Stimulated activated CD4-positive, alpha-beta T cell treated with anti-CD3 and anti-CD28 coated beads, Interleukin-1b, Interleukin-23, amount 100 ng/mL, for 1 hour (primary cell): ENCODE data around the gene SLC4A5.

ENCODE experiments used
- DNase-seq, 2 donors: peaks; one replicate each; pipeline ENCODE4 v3.0.0-alpha.2; 2020; ENCODE audit warnings: low read depth in 2 of 2

The SLC4A5 gene

DNA sequence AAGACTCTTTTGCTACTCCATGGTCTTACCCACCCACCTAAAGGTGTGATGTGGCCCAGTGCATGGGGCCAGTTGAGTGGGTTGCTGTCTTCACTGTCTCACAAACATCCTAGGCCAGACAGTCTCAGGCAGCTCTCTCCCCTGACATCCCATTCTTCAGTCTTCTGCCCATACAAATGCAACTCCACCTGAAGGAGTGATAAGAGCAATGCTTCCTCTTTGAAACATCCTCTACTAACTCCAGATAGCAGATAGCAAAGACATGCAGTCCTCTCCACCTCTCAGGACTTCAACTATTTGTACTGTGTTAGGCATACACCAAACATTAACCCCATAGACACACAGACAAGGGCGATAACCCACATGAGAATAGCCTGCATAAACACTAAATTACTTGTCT lies 73.5 kb downstream of the SLC4A5 start:
- DNase-seq, result no peak

DNA sequence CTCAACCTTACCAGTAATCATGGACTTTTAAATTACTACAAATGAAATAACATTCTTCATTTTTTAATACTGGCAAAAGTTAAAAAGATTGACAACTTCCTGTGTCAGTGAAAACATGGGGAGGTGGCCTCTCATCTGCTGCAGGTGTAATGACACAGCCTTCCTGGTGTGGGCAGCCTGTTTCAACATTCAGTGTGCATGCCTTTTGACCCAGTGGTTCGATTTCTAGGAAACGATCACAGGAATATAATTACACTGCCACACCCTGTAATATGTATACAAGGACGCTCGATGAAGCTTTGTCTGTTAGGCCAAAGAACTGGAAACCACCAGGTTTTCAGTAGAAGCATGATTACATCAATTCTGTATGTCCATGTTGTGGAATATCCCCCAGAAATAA lies 76.1 kb downstream of the SLC4A5 start:
- DNase-seq, result peak in 1 of 2 donors; percentile 21

DNA sequence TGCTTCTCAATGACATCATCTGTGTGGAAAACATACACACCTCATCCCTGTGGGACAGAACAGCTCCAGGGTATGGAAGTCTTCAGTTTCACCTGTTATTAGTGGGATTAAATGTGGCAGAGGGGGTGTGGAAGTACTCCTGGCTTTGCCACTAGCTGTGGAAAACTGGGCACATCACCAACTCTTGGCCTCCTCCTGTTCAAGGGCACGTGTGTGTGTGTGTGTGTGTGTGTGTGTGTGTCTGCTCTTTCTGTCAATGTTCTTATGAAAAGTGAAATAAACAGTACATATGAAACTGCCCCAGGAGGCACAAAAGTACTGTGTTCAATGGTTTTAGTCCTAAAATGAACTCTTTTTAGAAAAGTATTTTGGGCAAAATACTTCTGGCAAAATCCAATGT lies 78.9 kb downstream of the SLC4A5 start:
- DNase-seq, result no peak

DNA sequence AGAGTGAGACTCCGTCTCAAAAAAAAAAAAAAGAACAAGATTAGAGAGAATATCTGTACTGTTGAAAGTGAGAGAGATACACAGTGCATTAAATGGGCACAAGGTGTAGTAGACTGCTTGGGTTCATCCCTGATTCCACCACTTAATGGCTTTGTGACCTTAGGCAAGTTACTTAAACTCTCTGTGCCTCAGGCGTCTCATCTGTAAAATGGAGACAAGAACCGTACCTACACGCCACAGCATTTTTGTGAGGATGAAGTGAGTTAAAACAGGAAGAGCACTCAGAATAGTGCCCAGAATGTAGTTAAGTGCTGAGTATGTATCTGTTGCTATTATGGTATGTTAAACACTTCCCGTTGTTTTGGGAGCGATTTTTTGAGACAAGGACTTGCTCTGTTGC lies 80.5 kb downstream of the SLC4A5 start:
- no peak for DNase-seq

DNA sequence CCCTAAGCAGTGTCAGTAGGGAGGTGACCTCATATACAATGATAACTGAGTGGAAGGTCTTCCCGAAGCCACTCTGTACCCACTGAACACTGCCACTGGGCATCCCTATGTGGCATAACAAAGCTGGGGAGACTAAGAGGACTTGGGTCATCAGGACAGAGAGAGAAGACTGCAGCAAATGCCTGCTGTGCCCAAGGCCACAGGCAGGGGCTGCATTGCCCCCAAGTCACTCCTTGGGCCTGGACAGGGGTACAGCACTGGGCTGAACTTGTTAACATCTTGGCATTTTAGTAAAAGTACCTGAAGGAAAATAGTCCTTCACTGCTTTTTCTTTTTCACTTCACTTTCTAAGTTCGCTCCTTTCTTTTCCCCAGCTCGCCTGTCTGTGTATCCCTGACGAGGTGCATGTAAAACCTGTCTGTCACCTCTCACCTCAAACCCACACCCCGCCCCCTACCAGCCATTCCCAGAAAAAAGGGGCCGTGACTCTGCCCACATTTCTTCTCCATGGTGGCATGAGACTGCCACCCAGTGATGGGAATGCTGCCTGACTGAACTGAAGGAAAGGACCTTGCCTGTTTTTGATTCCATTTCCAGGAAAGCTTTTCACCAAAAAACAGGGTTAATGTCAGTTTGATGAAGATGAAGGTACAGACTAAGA lies 81.9 kb downstream of the SLC4A5 start:
- DNase-seq, result no peak

DNA sequence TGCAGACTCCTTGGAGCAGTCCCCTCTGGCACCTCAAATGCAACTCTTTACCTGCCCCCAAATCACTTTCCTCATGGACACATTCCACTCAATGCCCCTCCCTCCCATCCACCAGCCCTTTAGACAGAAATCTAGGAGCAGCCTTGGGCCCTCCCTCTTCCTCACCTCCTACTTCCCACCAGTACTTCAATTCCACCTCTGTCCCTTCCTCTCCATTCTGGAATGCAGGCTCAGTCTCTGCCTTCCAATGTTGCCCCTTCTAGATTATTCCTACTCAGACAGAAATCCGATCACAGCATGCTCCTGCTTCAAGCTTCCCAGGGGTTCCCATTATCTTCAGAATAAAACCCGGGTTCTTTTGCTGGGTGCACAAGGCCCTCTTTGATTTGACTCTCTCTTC lies 82.7 kb downstream of the SLC4A5 start:
- no peak for DNase-seq

DNA sequence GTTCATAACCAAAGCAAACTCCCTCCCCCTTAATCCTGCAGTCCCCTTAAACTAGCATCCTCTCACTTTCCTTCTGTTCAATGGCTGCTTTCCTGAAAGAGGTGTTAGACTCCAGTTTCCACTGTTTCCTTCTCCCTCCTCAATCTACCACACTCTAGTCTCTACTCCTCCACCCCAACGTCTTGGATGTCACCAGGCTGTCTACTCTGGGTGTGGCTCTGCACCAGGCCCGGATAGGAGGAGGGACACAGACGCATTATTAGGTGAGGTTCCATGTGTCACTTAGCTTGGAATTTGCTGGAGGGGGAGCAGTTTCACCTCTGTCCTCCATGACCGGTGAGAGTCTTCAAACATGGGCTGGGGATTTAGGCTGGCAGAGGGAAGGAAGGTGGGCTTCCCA lies 83.5 kb downstream of the SLC4A5 start:
- no peak for DNase-seq

DNA sequence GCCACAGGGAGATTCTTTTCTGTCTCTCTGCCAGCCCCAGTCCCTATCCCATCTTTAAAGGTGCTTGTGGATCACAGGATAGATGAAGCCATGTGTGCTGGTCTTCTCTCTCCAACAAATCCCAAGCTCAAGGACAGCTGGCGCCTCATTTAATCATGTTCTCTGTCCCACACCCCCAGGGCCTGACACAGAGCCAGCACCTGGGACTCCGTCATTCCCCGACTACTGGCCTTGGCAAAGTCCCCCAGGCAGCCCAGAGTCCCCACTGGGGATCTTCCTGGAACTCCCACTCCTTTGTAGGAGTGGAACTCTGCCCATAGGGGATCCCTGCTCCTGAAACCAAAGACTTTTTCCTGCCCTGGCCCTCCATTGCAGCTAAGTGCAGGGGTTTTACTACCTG lies 84.0 kb downstream of the SLC4A5 start:
- no peak for DNase-seq

DNA sequence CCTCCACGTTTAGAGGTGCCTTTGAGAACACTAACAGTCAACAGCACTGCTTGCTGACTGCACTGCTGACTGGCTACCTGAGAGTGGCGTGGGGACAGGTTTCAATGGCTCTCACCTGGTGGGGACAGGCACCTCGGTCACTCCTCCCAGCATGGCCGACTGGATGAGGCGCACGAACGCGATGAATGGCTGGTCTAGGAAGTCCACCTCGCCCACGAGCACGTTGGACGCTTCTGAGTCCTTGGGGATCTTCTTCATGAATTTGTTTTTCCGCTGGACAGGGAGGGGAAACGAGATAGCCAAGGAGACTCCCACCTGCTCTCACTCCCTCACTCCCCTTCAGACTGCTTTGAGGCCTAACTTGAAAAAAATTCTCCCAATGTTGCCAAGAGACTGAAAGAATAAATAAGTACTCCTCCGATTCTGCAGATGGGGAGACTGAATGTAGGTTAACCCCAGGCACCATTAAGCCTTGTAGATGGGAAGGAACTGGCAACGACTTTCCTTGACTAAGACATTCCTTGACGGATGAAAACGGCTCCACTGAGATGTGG lies 87.5 kb downstream of the SLC4A5 start:
- no peak for DNase-seq

DNA sequence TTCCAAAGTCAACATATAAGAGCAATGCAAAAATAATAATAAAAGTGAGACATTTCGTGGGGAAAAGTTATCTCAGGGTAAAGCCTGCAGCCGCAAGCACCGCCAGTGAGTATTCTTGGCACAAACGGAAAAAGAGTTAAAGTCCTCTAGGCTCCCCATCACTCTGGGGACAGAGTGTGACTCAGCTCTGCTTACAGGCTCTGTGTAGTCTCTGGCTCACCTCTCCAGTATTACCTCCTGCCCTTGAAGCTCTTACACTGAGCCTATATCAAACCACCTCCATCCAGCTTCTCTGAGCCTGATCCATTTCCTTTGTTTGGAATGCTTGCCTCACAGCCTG lies 89.3 kb downstream of the SLC4A5 start:
- DNase-seq, result no peak

DNA sequence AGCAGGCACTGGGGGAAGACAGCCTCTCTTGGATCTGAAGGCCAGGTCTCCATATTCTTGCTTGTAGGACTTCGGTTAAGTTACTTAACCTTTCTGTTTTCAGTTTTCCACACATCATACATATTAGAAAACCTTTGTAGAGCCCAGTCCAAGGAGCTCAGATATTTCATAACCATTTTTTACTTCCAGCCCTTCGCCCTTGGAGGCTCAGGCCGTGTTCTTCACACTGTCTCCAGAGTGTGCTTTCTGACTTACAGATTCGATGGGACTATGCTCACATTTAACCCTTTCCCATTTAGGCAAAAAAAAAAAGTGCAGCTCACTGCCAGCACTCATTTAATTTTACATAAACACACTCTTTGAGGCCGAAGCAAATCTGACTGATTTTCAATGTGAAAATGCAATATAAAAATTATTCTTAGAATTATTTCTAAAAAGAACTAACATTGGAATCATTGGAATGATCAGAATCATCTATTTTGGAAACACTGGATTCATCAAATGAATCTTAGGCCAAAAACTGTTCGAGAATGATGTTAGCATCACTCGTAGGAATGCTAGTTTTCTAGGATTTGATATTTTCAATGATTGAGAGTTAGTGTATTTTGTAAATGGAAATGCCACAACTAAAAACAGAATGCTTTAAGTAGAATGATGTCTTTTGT lies 89.8 kb downstream of the SLC4A5 start:
- no peak for DNase-seq

DNA sequence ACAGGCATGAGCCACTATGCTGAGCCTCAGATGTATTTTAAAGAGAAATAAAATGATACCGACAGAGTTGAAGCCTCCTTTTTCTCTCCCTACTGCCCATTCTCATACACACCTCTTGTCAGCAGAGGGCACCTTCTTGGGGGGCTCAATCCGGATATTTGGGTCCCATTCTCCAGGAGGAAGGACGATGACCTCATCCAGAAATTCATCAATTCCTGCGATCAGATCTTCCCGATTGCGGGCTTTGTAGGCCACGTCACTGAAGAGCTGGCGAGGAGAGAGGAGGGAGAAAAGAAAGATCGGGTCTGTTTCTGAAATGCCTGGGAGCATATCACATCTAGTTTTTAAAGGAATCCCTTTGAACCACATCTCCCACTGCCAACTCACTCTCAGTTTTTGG lies 90.4 kb downstream of the SLC4A5 start:
- DNase-seq, result no peak

DNA sequence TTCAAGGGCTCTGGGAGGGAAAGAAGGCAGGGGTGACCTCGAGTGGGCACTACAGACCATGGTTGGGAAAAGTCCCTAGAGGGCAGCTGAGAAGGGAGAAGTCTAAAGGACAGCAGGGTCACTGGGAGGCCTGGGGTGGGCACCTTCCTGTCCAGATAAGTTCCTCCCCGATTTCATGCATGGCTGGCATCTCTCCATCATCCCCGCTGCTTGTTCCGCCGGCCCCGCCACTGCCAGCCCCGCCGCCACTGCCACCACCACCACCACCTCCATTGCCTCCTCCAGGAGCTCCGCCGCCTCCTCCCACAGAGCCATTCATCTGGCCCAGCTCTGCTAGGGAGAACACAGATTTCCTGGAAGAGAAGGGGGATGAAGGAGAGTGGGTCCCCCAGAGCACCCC lies 91.2 kb downstream of the SLC4A5 start:
- DNase-seq, result no peak

DNA sequence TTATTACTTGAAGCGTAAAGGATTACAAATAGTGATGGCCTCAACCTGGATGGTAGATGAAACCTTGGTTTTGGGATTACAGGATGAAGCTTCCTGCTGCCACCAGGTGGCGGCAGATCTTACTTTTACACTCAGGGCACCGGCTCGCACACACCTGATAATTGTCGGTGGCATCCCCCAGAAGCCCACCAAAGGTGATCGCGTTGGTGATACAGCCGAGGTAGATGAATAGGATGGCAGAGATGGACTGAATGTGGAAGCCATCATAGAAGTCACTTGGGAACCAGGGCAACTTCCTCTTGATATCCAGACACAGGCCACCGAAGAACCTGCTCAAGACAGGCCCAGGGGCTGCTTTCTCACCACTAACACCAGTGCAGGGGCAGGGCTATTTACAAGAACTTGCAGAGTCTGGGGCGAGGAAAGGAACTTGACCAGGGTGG lies 93.0 kb downstream of the SLC4A5 start:
- DNase-seq, result peak; percentile 7 to 35

DNA sequence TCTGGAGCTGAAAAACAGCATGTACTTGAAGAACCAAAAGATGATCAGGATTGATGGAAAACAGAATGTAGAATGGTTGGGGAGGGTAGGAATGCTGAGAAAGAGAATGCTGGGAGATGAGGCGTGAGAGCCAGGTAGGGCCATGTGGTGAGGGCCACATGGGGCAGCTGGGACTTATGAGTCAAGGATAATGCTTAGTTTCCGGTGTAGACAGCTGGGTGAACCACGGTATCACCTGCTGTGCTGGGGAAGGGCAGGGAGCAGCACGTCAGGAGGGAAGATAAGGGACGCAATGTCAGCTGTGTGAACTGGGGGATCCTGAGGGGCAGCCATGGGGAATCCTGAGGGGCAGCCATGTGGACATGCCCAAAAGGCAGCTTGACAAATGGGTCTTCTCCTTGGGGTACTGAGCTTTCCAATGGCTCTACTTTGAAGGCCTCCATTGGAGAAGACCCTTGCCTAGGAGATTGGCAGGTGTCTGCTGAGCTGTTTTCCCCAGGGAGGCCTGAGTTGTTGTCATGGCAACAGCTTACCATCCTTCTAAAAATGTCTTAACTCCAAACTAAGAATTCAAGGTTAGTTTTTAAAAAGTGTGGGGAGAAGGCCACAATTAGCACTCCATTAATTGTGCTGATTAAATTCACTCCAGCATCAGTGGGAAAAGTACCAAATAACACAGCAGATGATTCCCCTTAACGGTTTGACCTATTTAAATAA lies 93.7 kb downstream of the SLC4A5 start:
- DNase-seq, result no peak

DNA sequence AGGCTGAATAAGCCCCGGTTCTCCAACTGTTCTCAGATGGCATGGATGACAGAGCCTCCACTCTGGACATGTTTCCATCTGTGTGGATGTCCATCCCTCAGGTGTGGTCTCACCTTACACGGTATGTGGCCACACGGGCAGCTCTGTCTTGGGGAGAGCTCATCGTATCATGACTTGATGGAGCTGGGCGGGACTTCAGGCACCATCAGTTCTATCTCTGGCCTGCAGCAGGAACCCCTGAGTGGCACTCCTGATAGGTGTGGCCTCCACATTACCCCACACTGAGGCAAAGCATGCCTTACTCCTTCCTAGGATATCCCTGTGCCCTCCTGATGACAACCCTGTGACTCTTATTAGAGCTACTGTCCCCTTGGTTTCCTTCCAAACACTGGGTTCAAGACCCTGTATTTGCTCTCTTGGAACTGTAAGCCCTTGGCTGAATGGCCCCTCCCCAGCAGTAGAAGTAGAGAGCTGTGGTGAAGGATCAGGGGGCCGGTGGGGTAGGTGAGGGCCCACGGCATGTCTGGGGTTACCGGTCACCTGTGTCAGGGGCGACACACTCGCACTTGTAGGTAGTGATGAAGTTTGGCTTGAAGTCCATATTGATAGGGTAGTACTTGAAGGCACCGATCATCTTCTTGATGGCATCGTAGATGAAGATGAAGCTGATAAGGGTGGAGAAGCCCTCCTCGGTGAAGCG lies 96.6 kb downstream of the SLC4A5 start:
- no peak for DNase-seq

DNA sequence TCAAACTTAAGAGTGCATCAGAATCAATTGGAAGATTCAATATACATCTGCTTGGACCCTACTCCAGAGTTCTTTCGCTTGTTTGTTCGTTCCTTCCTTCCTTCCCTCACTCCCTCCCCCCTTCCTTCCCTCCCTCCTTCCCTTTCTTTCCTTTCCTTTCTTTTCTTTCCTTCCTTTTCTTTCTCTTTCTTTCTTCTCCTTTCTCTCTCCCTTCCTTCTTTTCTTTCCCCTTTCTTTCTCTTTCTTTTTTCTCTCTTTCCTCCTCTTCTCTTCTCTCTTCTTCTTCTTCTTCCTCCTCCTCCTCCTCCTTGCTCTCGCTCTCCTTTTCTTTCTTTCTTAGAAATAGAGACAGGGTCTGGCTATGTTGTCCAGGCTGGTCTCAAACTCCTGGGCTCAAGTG lies 98.9 kb downstream of the SLC4A5 start:
- DNase-seq, result no peak

DNA sequence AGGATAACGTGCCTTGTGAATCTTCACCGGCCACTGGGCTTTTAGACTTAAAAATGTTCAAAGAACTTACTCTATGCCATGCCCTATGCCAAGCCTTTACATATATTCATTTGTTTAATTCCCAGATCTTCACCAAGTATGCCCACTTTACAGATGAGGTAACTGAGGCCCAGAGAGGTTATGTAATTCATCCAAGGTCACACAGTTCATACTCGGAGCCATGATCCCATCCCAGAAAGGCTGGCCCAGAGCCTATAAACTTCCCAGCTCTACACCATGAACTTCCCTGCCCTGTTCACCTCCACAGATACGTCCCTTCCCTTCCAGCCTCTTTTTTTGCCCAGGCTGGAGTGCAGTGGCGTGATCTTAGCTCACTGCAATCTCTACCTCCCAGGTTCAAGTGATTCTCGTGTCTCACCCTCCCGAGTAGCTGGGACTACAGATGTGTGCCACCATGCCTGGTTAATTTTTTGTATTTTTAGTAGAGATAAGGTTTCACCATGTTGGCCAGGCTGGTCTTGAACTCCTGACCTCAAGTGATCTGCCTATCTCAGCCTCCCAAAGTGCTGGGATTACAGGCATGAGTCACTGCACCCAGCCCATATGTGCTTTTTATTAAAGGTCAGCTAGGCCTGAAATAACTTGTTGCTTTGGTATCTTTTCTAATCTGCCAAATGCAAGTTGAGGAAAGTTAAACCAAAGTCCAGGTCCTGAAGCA lies 100.7 kb downstream of the SLC4A5 start:
- DNase-seq, result no peak

DNA sequence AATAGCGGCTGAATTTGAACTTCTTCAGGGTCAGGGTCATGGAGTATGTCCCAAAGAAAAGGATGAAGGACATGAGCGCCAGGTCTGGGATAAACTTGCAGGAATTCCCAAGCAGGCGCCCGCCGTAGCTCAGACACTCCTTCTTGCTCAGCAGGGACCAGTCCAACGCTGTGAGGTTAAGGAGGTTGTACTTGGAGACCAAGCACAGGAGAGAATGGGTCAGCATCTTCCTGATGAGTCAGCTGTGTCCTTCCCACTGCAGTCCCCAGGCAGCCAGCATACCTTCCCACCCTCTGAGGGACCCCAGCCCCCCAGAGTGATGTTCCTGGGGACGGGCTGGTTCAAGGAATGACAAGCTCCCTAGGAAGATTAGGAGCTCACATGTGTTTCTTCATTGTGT lies 103.9 kb downstream of the SLC4A5 start:
- no peak for DNase-seq

DNA sequence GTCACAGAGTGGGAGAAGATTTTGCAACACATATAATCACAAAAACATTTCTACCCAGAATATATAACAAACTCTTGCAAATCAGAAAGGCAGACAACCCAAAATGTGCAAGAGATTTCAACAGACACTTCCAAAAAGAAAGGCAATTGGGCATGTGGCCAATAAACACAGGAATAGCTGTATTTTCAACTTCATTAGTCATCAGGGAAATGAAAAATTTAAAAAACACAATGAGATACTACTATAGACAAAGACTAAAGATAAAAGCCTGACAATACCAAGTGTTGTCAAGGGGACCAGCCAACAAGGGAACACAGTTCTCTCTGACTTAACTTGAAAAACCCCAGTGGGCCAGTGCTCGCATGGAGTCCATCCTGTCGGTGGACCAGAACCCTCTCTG lies 104.3 kb downstream of the SLC4A5 start:
- DNase-seq, result no peak

DNA sequence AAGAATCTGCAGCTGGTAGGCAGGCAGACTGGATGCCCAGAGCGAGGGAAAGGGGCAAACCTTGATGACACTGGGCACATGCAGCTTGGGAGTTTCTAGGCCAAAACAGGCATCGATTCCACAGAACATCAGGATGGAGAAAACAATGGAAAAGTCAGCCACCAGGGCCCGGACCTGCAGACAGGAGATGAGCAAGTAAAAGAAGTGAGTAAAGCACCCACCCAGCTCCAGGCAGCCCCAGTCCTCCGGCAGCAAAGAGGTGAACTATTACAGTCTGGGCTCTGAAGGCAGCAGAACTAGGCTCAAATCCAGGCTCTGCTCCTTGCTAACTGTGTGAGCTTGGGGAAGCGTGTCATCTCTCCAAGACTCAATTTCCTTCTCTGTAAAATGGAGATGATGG lies 108.2 kb downstream of the SLC4A5 start:
- DNase-seq, result no peak

DNA sequence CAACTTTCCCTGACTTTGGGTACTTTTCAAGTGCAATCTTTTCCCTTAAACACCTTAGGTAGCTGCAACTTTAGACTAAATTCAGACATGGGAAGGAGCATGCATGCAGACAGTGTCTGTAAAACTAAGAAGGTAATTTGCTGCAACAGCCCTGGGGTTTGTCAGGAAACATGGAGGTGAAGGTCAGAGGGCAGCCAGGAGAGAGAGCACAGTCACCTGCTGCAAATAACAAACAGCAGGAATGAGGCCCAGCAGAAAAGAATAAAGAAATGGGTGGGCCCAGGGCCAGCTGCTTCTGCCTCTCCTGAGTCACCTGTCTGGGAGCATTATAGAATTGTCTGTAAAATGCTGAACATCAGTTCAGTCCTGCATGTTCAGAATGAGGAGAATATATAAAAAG lies 109.6 kb downstream of the SLC4A5 start:
- DNase-seq, result no peak
